NCI-H2196 treated with DMSO at 0.1 percent for 48 hours (cell line): ENCODE measurements around the gene NOS1AP.

Source experiments
- DNase-seq: peaks from one replicate; lab custom pipeline; 2025; ENCODE audit not compliant: unreplicated experiment; lab: John Stamatoyannopoulos, UW

Gene NOS1AP

GRCh38 chr1:162360237-162360873 is 290.9 kb downstream of the NOS1AP start:
- DNase-seq: no peak

GRCh38 chr1:162360874-162361260 is 291.4 kb downstream of the NOS1AP start:
- DNase-seq: no peak

- DNase-seq: no peak
Observed at GRCh38 chr1:162361349-162361748, 291.9 kb downstream of the NOS1AP start.

GRCh38 chr1:162363823-162364222 is 294.3 kb downstream of the NOS1AP start:
- no peak for DNase-seq

- DNase-seq: no peak
Observed at GRCh38 chr1:162364498-162364897, 295.0 kb downstream of the NOS1AP start.

- no peak for DNase-seq
Observed at GRCh38 chr1:162365284-162366020, 296.0 kb downstream of the NOS1AP start.

- DNase-seq: no peak
Observed at GRCh38 chr1:162366149-162366548, 296.7 kb downstream of the NOS1AP start.

GRCh38 chr1:162366671-162367070 is 297.2 kb downstream of the NOS1AP start:
- no peak for DNase-seq

- DNase-seq: no peak
Observed at GRCh38 chr1:162367073-162367472, 297.6 kb downstream of the NOS1AP start.

- DNase-seq: no peak
Observed at GRCh38 chr1:162367772-162368171, 298.3 kb downstream of the NOS1AP start.

- no peak for DNase-seq
Observed at GRCh38 chr1:162368451-162368850, 299.0 kb downstream of the NOS1AP start.

- DNase-seq: no peak
Observed at GRCh38 chr1:162369571-162369970, 300.1 kb downstream of the NOS1AP start.

- DNase-seq: no peak
Observed at GRCh38 chr1:162370161-162370560, 300.7 kb downstream of the NOS1AP start.

GRCh38 chr1:162370721-162371120 is 301.2 kb downstream of the NOS1AP start:
- no peak for DNase-seq

GRCh38 chr1:162371611-162372010 is 302.1 kb downstream of the NOS1AP start:
- no peak for DNase-seq

GRCh38 chr1:162372159-162373071 is 302.9 kb downstream of the NOS1AP start:
- DNase-seq: no peak

- DNase-seq: no peak
Observed at GRCh38 chr1:162373072-162373427, 303.6 kb downstream of the NOS1AP start.

- DNase-seq: peak; percentile 36
Observed at GRCh38 chr1:162373541-162374260, 304.2 kb downstream of the NOS1AP start.

- no peak for DNase-seq
Observed at GRCh38 chr1:162374406-162374805, 304.9 kb downstream of the NOS1AP start.

GRCh38 chr1:162375463-162375862 is 306.0 kb downstream of the NOS1AP start:
- DNase-seq: no peak

GRCh38 chr1:162376691-162377090 is 307.2 kb downstream of the NOS1AP start, which contains the start of gene SPATA46:
Gene SPATA46 (minus strand): TSS chr1:162376854. CDS start chr1:162376790, 64 bp downstream.
- DNase-seq: no peak
